ENCODE data around the gene STARD10. TPM values are rescaled to one million over a fixed set of nuclear protein-coding genes. Genes with fewer than 3 reads are reported as not detected.

STARD10 gene
- total RNA-seq, 1 donor from 2014 or later = 94.8 TPM

GRCh38 chr11:72750556-72751115 lies 43.2 kb downstream of the STARD10 start:
- H3K36me3 ChIP-seq (ENCODE audit: control insufficient read depth, insufficient read depth, low read length) = no peaks in the 10 kb centered on the region
- no peak for DNase-seq (ENCODE audit: low read depth)
- no peak overlapping the region for H3K4me3 ChIP-seq (ENCODE audit: low read depth, low read length)
- H3K27me3 ChIP-seq (ENCODE audit: control insufficient read depth, insufficient read depth, low read length) = no peaks in the 10 kb centered on the region
- TF ChIP-seq CTCF (IDR thresholded peaks at IDR 0.05; ENCODE audit: insufficient read depth, low read length, poor library complexity, severe bottlenecking) = no peak

- DNase-seq (ENCODE audit: low read depth) = no peak
- no peaks in the 10 kb centered on the region for H3K36me3 ChIP-seq (ENCODE audit: control insufficient read depth, insufficient read depth, low read length)
- H3K27me3 ChIP-seq (ENCODE audit: control insufficient read depth, insufficient read depth, low read length) = no peaks in the 10 kb centered on the region
- TF ChIP-seq CTCF (IDR thresholded peaks at IDR 0.05; ENCODE audit: insufficient read depth, low read length, poor library complexity, severe bottlenecking) = no peak
- no peak overlapping the region for H3K4me3 ChIP-seq (ENCODE audit: low read depth, low read length)
Measured at GRCh38 chr11:72750086-72750485, 43.8 kb downstream of the STARD10 start.

- no peak for DNase-seq (ENCODE audit: low read depth)
- no peaks in the 10 kb centered on the region for H3K27me3 ChIP-seq (ENCODE audit: control insufficient read depth, insufficient read depth, low read length)
- H3K36me3 ChIP-seq (ENCODE audit: control insufficient read depth, insufficient read depth, low read length) = no peaks in the 10 kb centered on the region
- no peak for TF ChIP-seq CTCF (IDR thresholded peaks at IDR 0.05; ENCODE audit: insufficient read depth, low read length, poor library complexity, severe bottlenecking)
- H3K4me3 ChIP-seq (ENCODE audit: low read depth, low read length) = no peak overlapping the region
Measured at GRCh38 chr11:72747289-72747855, 46.5 kb downstream of the STARD10 start.

- Histone ChIP-seq H3K36me3 (ENCODE audit: control insufficient read depth, insufficient read depth, low read length) (no peaks in the 10 kb centered on the region), H3K27me3 (ENCODE audit: control insufficient read depth, insufficient read depth, low read length) (no peaks in the 10 kb centered on the region), H3K4me3 (ENCODE audit: low read depth, low read length) (no peak overlapping the region)
- no peak for DNase-seq (ENCODE audit: low read depth)
- no peak for TF ChIP-seq CTCF (IDR thresholded peaks at IDR 0.05; ENCODE audit: insufficient read depth, low read length, poor library complexity, severe bottlenecking)
Measured at GRCh38 chr11:72746821-72747220, 47.0 kb downstream of the STARD10 start.

GRCh38 chr11:72745925-72746550 lies 47.8 kb downstream of the STARD10 start:
- TF ChIP-seq CTCF (IDR thresholded peaks at IDR 0.05; ENCODE audit: insufficient read depth, low read length, poor library complexity, severe bottlenecking) = no peak
- DNase-seq (ENCODE audit: low read depth) = no peak
- H3K36me3 ChIP-seq (ENCODE audit: control insufficient read depth, insufficient read depth, low read length) = no peaks in the 10 kb centered on the region
- H3K27me3 ChIP-seq (ENCODE audit: control insufficient read depth, insufficient read depth, low read length) = no peaks in the 10 kb centered on the region
- H3K4me3 ChIP-seq (ENCODE audit: low read depth, low read length) = no peak overlapping the region

Measured in kidney epithelial cell (primary cell).